Colon (tissue), 2 donors: ENCODE measurements around the gene MPP2.
"Not testable (repeated sequence)": the region's sequence is repeated elsewhere in the genome, so short reads cannot be mapped to it uniquely, and the experiment has no call there.

Experiments used
- FAIRE-seq: peaks from 2 replicates; lab custom pipeline; 2012; peaks lifted over from hg19 to GRCh38; lab: Jason Lieb, UNC
- donor health status: control.
- donor health status: control.

MPP2 gene

GRCh38 chr17:43846221-43846712 is 61.1 kb downstream of the MPP2 start:
- no peak for FAIRE-seq

GRCh38 chr17:43845766-43846165 is 61.6 kb downstream of the MPP2 start:
- FAIRE-seq = no peak

- FAIRE-seq = no peak
Measured at GRCh38 chr17:43844241-43844640, 63.1 kb downstream of the MPP2 start.

- FAIRE-seq = no peak
Measured at GRCh38 chr17:43842975-43843325, 64.4 kb downstream of the MPP2 start.

- not testable (repeated sequence) for FAIRE-seq
Measured at GRCh38 chr17:43842091-43842974, 65.0 kb downstream of the MPP2 start.

- FAIRE-seq = no peak
Measured at GRCh38 chr17:43841282-43841681, 66.1 kb downstream of the MPP2 start.

- FAIRE-seq = no peak
Measured at GRCh38 chr17:43840814-43841213, 66.5 kb downstream of the MPP2 start.

GRCh38 chr17:43839670-43840108 is 67.6 kb downstream of the MPP2 start:
- no peak for FAIRE-seq

GRCh38 chr17:43834106-43834505 is 73.2 kb downstream of the MPP2 start:
- FAIRE-seq = no peak

- no peak for FAIRE-seq
Measured at GRCh38 chr17:43832976-43833829, 74.1 kb downstream of the MPP2 start, which contains the start of gene MPP3. MPP3 (minus strand) TSS chr17:43833146; CDS start chr17:43831906, 1,240 bp downstream.

- no peak for FAIRE-seq
Measured at GRCh38 chr17:43832168-43832975, 75.0 kb downstream of the MPP2 start.

- FAIRE-seq = no peak
Measured at GRCh38 chr17:43831633-43832032, 75.7 kb downstream of the MPP2 start.

GRCh38 chr17:43830510-43831140 is 76.7 kb downstream of the MPP2 start:
- no peak for FAIRE-seq

- FAIRE-seq = no peak
Measured at GRCh38 chr17:43829738-43830137, 77.6 kb downstream of the MPP2 start.

- no peak for FAIRE-seq
Measured at GRCh38 chr17:43827596-43827995, 79.7 kb downstream of the MPP2 start.

- no peak for FAIRE-seq
Measured at GRCh38 chr17:43826206-43826605, 81.1 kb downstream of the MPP2 start.

- FAIRE-seq = no peak
Measured at GRCh38 chr17:43825567-43825966, 81.8 kb downstream of the MPP2 start.
